Measurements from ENCODE around the gene CMYA5.

CMYA5 gene

DNA sequence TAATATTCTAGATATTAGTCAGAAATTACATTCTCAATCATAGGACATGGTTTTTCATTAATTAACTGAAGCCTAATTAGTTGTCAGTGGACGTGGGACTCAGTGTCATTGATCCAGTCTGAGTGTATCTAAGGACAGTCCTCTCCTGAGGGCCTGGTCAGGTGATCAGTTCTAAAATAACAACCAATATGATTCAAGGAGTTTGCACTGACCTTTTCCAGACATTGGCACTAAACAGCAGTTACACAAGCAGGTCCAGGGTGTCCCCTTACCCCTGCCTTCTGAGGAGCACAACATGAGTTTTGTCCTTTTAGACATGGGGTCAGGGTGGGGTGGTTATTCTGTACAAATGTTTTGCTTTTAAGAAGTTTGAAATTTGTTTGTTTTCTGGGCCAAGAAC lies 97.8 kb downstream of the CMYA5 start:
- H3K4me3 ChIP-seq (ENCODE audit: control insufficient read depth, low read depth, low read length): no peak overlapping the region
- TF ChIP-seq, protein P1, sequence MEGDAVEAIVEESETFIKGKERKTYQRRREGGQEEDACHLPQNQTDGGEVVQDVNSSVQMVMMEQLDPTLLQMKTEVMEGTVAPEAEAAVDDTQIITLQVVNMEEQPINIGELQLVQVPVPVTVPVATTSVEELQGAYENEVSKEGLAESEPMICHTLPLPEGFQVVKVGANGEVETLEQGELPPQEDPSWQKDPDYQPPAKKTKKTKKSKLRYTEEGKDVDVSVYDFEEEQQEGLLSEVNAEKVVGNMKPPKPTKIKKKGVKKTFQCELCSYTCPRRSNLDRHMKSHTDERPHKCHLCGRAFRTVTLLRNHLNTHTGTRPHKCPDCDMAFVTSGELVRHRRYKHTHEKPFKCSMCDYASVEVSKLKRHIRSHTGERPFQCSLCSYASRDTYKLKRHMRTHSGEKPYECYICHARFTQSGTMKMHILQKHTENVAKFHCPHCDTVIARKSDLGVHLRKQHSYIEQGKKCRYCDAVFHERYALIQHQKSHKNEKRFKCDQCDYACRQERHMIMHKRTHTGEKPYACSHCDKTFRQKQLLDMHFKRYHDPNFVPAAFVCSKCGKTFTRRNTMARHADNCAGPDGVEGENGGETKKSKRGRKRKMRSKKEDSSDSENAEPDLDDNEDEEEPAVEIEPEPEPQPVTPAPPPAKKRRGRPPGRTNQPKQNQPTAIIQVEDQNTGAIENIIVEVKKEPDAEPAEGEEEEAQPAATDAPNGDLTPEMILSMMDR (IDR thresholded peaks at IDR 0.05; ENCODE audit: control insufficient read depth, insufficient read depth, low read depth, low read length, missing control alignments): no peak

DNA sequence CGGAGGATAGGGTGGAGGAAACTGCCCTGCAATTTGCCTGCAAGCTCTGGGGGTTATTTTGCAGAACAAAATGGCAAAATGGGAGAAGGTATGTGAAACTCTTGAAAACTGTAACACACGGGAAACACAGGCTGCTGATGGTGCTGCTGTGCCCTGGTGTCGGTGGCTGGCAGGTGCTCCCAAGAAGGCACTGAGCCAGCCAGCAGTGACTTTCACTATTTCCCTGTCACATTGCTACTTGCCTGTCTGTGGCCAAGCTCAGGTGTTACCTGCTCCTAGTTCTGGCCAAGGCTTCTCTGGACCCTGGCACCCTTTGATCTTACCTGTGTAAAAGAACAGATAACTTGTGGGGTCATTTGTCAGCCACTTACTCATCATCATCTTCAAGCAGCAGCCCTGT lies 102.2 kb downstream of the CMYA5 start:
- no peak overlapping the region for H3K4me3 ChIP-seq (ENCODE audit: control insufficient read depth, low read depth, low read length)
- no peak for DNase-seq (ENCODE audit: low read depth)
- TF ChIP-seq, protein P1 (IDR thresholded peaks at IDR 0.05; ENCODE audit: control insufficient read depth, insufficient read depth, low read depth, low read length, missing control alignments): no peak

More for the DNA sequence above, 97.8 kb downstream of the CMYA5 start:
- no peak for DNase-seq (ENCODE audit: low read depth)

DNA sequence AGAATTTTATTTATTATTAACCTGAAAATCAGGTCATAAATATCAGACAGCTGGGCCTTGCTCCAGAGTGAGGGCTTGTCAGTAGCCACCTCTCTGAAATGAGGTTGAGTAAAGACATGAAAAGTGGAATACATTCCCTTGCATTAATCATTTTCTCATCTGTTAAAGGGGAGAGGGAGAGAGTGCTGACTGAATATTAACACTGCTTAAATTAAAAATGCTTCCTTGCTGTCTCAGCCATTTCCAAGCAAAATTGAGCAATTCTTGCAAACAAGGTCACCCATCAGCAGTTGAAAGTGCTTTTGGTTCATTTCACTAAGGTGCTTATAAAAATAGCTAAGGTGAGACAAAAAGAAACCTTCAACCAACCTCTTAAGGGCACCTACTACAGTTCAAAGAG lies 102.8 kb downstream of the CMYA5 start:
- DNase-seq (ENCODE audit: low read depth): no peak
- TF ChIP-seq, protein P1 (IDR thresholded peaks at IDR 0.05; ENCODE audit: control insufficient read depth, insufficient read depth, low read depth, low read length, missing control alignments): no peak
- no peak overlapping the region for H3K4me3 ChIP-seq (ENCODE audit: control insufficient read depth, low read depth, low read length)

DNA sequence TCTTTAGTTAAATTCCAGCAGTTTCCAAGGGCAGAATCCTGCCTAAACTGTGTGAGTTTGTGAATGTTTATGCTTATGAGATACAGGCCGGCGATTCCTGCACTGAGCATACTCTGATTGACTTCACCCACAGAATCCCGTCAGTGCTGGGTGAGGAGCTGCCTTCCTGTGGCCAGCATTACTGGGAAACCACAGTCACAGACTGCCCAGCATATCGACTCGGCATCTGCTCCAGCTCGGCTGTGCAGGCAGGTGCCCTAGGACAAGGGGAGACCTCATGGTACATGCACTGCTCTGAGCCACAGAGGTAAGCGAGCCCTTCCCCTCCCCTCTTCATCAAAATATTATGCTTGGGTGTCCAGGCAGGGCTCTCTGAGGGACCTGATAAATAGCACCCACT lies 103.7 kb downstream of the CMYA5 start:
- H3K4me3 ChIP-seq (ENCODE audit: control insufficient read depth, low read depth, low read length): no peak overlapping the region
- DNase-seq (ENCODE audit: low read depth): no peak
- TF ChIP-seq, protein P1 (IDR thresholded peaks at IDR 0.05; ENCODE audit: control insufficient read depth, insufficient read depth, low read depth, low read length, missing control alignments): no peak

DNA sequence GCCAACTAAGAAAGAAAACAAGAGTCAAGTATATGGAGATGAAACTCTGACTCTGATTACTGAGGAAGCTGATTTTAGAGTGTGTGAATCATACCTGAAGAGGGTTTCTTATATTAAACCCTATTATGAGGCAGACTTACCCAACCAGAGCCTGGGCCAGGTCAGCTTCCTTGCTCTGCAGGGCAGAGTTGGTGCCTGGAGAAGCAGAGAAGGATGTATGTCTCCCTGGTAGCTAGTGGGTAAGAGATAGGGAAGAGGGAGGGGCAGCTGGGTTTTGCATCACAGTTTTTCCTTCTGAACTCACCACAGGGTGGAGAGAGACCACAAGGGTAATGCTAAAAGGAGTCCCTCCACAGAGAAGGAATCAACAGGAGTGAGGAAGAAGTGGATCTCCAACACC lies 104.1 kb downstream of the CMYA5 start:
- H3K4me3 ChIP-seq (ENCODE audit: control insufficient read depth, low read depth, low read length): no peak overlapping the region
- TF ChIP-seq, protein P1 (IDR thresholded peaks at IDR 0.05; ENCODE audit: control insufficient read depth, insufficient read depth, low read depth, low read length, missing control alignments): no peak
- no peak for DNase-seq (ENCODE audit: low read depth)

DNA sequence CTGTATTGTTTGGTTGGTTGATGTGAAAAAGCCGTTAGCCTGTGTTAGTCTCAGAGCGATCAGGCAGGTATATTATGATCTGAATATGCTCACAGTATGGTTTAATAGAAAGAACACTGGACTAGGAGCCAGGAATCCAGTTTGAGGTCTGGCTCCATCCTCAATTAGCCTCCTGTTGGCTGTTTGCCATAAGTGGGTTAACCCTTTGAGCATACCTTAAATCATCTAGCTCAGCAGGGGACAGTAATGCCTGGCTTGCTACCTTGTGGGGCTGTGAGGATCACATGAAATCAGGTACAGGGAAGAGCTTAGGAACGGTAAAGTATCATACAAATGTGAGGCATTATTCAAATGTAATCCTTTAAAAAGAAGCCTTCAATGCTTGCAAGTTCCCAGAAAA lies 104.7 kb downstream of the CMYA5 start:
- no peak overlapping the region for H3K4me3 ChIP-seq (ENCODE audit: control insufficient read depth, low read depth, low read length)
- no peak for DNase-seq (ENCODE audit: low read depth)
- TF ChIP-seq, protein P1 (IDR thresholded peaks at IDR 0.05; ENCODE audit: control insufficient read depth, insufficient read depth, low read depth, low read length, missing control alignments): no peak
